ENCODE results near the gene GRIA4.
"Not testable (repeated sequence)": the region's sequence is repeated elsewhere in the genome, so short reads cannot be mapped to it uniquely, and the experiment has no call there.

GRIA4 gene

GRCh38 chr11:105868762-105869285, 259.0 kb downstream of the GRIA4 start:
- Histone ChIP-seq H3K4me3 (replicated peaks; ENCODE audit: insufficient read depth, low read length) (no peak overlapping the region), H3K27me3 (ENCODE audit: insufficient read depth, poor library complexity, severe bottlenecking) (peaks cover 3% of the 10 kb centered on the region), H3K27ac (replicated peaks) (no peak overlapping the region)
- TF ChIP-seq, protein P1, sequence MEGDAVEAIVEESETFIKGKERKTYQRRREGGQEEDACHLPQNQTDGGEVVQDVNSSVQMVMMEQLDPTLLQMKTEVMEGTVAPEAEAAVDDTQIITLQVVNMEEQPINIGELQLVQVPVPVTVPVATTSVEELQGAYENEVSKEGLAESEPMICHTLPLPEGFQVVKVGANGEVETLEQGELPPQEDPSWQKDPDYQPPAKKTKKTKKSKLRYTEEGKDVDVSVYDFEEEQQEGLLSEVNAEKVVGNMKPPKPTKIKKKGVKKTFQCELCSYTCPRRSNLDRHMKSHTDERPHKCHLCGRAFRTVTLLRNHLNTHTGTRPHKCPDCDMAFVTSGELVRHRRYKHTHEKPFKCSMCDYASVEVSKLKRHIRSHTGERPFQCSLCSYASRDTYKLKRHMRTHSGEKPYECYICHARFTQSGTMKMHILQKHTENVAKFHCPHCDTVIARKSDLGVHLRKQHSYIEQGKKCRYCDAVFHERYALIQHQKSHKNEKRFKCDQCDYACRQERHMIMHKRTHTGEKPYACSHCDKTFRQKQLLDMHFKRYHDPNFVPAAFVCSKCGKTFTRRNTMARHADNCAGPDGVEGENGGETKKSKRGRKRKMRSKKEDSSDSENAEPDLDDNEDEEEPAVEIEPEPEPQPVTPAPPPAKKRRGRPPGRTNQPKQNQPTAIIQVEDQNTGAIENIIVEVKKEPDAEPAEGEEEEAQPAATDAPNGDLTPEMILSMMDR (IDR thresholded peaks at IDR 0.05; ENCODE audit: insufficient read depth, low read length): no peak
- TF ChIP-seq GABPA (IDR thresholded peaks at IDR 0.05; ENCODE audit: low read depth) (no peak), REST (IDR thresholded peaks at IDR 0.05; ENCODE audit: insufficient replicate concordance, low read depth) (no peak), POLR2AphosphoS5 (IDR thresholded peaks at IDR 0.05; ENCODE audit: low read depth) (no peak), SPI1 (IDR thresholded peaks at IDR 0.05; ENCODE audit: borderline replicate concordance, low read depth) (no peak)
- no peak for DNase-seq (ENCODE audit: low read depth in 1 of 2, low spot score in 1 of 2)

- Histone ChIP-seq H3K27ac (replicated peaks) (no peak overlapping the region), H3K27me3 (ENCODE audit: insufficient read depth, poor library complexity, severe bottlenecking) (peaks cover 3% of the 10 kb centered on the region), H3K4me3 (replicated peaks; ENCODE audit: insufficient read depth, low read length) (no peak overlapping the region)
- DNase-seq (ENCODE audit: low read depth in 1 of 2, low spot score in 1 of 2): no peak
- TF ChIP-seq GABPA (IDR thresholded peaks at IDR 0.05; ENCODE audit: low read depth): no peak
- TF ChIP-seq REST (IDR thresholded peaks at IDR 0.05; ENCODE audit: insufficient replicate concordance, low read depth): no peak
- TF ChIP-seq, protein P1 (IDR thresholded peaks at IDR 0.05; ENCODE audit: insufficient read depth, low read length): no peak
- TF ChIP-seq SPI1 (IDR thresholded peaks at IDR 0.05; ENCODE audit: borderline replicate concordance, low read depth): no peak
Measured at GRCh38 chr11:105870516-105871113, 260.7 kb downstream of the GRIA4 start.

DNA sequence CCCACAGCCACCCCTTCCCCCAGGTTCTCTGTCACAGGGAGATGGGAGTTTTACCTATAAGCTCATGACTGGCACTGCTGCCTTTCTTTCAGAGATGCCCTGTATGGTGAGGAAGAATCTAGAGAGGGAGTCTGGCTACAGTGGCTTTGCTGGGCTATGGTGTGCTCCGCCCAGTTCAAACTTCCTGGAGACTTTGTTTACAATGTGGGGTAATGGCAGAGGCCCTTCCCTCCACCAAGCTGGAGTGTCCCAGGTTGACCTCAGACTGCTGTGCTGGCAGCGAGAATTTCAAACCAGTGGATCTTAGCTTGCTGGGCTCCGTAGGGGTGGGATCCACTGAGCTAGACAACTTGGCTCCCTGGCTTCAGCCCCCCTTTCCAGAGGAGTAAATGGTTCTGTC, 268.6 kb downstream of the GRIA4 start:
- no peak overlapping the region for H3K4me3 ChIP-seq (replicated peaks; ENCODE audit: insufficient read depth, low read length)
- TF ChIP-seq GABPA (IDR thresholded peaks at IDR 0.05; ENCODE audit: low read depth) (no peak), POLR2AphosphoS5 (IDR thresholded peaks at IDR 0.05; ENCODE audit: low read depth) (no peak), SPI1 (IDR thresholded peaks at IDR 0.05; ENCODE audit: borderline replicate concordance, low read depth) (no peak), REST (IDR thresholded peaks at IDR 0.05; ENCODE audit: insufficient replicate concordance, low read depth) (no peak)
- TF ChIP-seq, protein P1 (IDR thresholded peaks at IDR 0.05; ENCODE audit: insufficient read depth, low read length): no peak
- no peak overlapping the region for H3K27ac ChIP-seq (replicated peaks)
- H3K27me3 ChIP-seq (ENCODE audit: insufficient read depth, poor library complexity, severe bottlenecking): no peaks in the 10 kb centered on the region
- DNase-seq (ENCODE audit: low read depth in 1 of 2, low spot score in 1 of 2): no peak

- not testable (repeated sequence) for DNase-seq (ENCODE audit: low read depth in 1 of 2, low spot score in 1 of 2); H3K4me3 ChIP-seq (replicated peaks; ENCODE audit: insufficient read depth, low read length); H3K27me3 ChIP-seq (ENCODE audit: insufficient read depth, poor library complexity, severe bottlenecking); H3K27ac ChIP-seq (replicated peaks)
Measured at GRCh38 chr11:105878927-105879326, 269.1 kb downstream of the GRIA4 start.

All from HL-60 (cell line).